ENCODE results near the gene MCM9.

The MCM9 gene

GRCh38 chr6:118895859-118896258 lies 39.1 kb downstream of the MCM9 start:
- Histone ChIP-seq H3K79me1 (ENCODE audit: low read length) (peaks cover 2% of the 10 kb centered on the region), H3K27ac (ENCODE audit: low read depth, low read length) (no peak overlapping the region)

GRCh38 chr6:118895261-118895560 lies 39.7 kb downstream of the MCM9 start:
- no peak overlapping the region for H3K27ac ChIP-seq (ENCODE audit: low read depth, low read length)
- no peak overlapping the region for H2AK5ac ChIP-seq (ENCODE audit: low read length)
- H3K56ac ChIP-seq (ENCODE audit: low read length): peak overlapping the region; percentile 97
- peaks cover 6% of the 10 kb centered on the region for H3K4me1 ChIP-seq (ENCODE audit: control insufficient read depth, low read depth, low read length)
- H4K8ac ChIP-seq (ENCODE audit: low read depth, low read length): no peak overlapping the region
- H3K79me2 ChIP-seq (ENCODE audit: control insufficient read depth, insufficient read depth, low read length): peaks cover 45% of the 10 kb centered on the region
- H3K79me1 ChIP-seq (ENCODE audit: low read length): peaks cover 2% of the 10 kb centered on the region
- H3K27me3 ChIP-seq (ENCODE audit: insufficient read depth, low read length, poor library complexity): no peaks in the 10 kb centered on the region
- peak overlapping the region; percentile 95 for H3K9ac ChIP-seq (ENCODE audit: low read length)
- H3K4me2 ChIP-seq (ENCODE audit: low read length): no peak overlapping the region
- no peak overlapping the region for H3K23ac ChIP-seq (ENCODE audit: low read length)
- peak overlapping the region; percentile 94 for H3K4me3 ChIP-seq (ENCODE audit: low read length)
- peak overlapping the region; percentile 64 for H3K18ac ChIP-seq (ENCODE audit: low read length)
- no CpG with 5 or more reads among the region's 11 CpGs for WGBS (ENCODE audit: extremely low coverage, insufficient coverage, low lambda C conversion rate)
- H3K36me3 ChIP-seq (ENCODE audit: control insufficient read depth, insufficient read depth, low read length): no peaks in the 10 kb centered on the region
- no peak overlapping the region for H2BK15ac ChIP-seq (replicated peaks; ENCODE audit: low read depth)
- H2BK5ac ChIP-seq (ENCODE audit: low read length): no peak overlapping the region
- H2BK120ac ChIP-seq (ENCODE audit: low read depth, low read length): no peak overlapping the region
- H4K5ac ChIP-seq (ENCODE audit: low read length): no peak overlapping the region
- DNase-seq: no peak
- peak overlapping the region; percentile 76 for H3K4ac ChIP-seq (ENCODE audit: low read depth, low read length)

More at GRCh38 chr6:118895859-118896258, 39.1 kb downstream of the MCM9 start:
- WGBS (ENCODE audit: extremely low coverage, insufficient coverage, low lambda C conversion rate): no CpG with 5 or more reads among the region's 2 CpGs
- Histone ChIP-seq H3K27me3 (ENCODE audit: insufficient read depth, low read length, poor library complexity) (no peaks in the 10 kb centered on the region), H3K23ac (ENCODE audit: low read length) (no peak overlapping the region), H3K36me3 (ENCODE audit: control insufficient read depth, insufficient read depth, low read length) (no peaks in the 10 kb centered on the region), H3K4me2 (ENCODE audit: low read length) (no peak overlapping the region), H3K56ac (ENCODE audit: low read length) (no peak overlapping the region), H3K4ac (ENCODE audit: low read depth, low read length) (no peak overlapping the region), H3K18ac (ENCODE audit: low read length) (no peak overlapping the region), H2BK5ac (ENCODE audit: low read length) (no peak overlapping the region), H4K8ac (ENCODE audit: low read depth, low read length) (no peak overlapping the region), H3K9ac (ENCODE audit: low read length) (peak overlapping the region; percentile 74), H3K4me1 (ENCODE audit: control insufficient read depth, low read depth, low read length) (peaks cover 6% of the 10 kb centered on the region), H4K5ac (ENCODE audit: low read length) (no peak overlapping the region), H2BK120ac (ENCODE audit: low read depth, low read length) (no peak overlapping the region), H2AK5ac (ENCODE audit: low read length) (no peak overlapping the region), H2BK15ac (replicated peaks; ENCODE audit: low read depth) (no peak overlapping the region), H3K79me2 (ENCODE audit: control insufficient read depth, insufficient read depth, low read length) (peaks cover 48% of the 10 kb centered on the region), H3K4me3 (ENCODE audit: low read length) (no peak overlapping the region)
- no peak for DNase-seq

GRCh38 chr6:118894425-118895260 lies 40.3 kb downstream of the MCM9 start:
- Histone ChIP-seq H3K4ac (ENCODE audit: low read depth, low read length) (peak overlapping the region; percentile 76), H3K4me2 (ENCODE audit: low read length) (peak overlapping the region; percentile 12), H2AK5ac (ENCODE audit: low read length) (no peak overlapping the region), H3K27ac (ENCODE audit: low read depth, low read length) (peak overlapping the region; percentile 87), H3K9ac (ENCODE audit: low read length) (peak overlapping the region; percentile 95), H2BK15ac (replicated peaks; ENCODE audit: low read depth) (no peak overlapping the region), H3K4me3 (ENCODE audit: low read length) (peak overlapping the region; percentile 94), H3K79me2 (ENCODE audit: control insufficient read depth, insufficient read depth, low read length) (peaks cover 40% of the 10 kb centered on the region), H3K36me3 (ENCODE audit: control insufficient read depth, insufficient read depth, low read length) (no peaks in the 10 kb centered on the region), H3K18ac (ENCODE audit: low read length) (peak overlapping the region; percentile 64), H3K23ac (ENCODE audit: low read length) (peak overlapping the region; percentile 83), H3K27me3 (ENCODE audit: insufficient read depth, low read length, poor library complexity) (no peaks in the 10 kb centered on the region), H3K4me1 (ENCODE audit: control insufficient read depth, low read depth, low read length) (peaks cover 6% of the 10 kb centered on the region), H3K56ac (ENCODE audit: low read length) (peak overlapping the region; percentile 97), H4K5ac (ENCODE audit: low read length) (no peak overlapping the region), H4K8ac (ENCODE audit: low read depth, low read length) (no peak overlapping the region), H2BK120ac (ENCODE audit: low read depth, low read length) (no peak overlapping the region), H2BK5ac (ENCODE audit: low read length) (peak overlapping the region; percentile 55), H3K79me1 (ENCODE audit: low read length) (peaks cover 2% of the 10 kb centered on the region)
- no CpG with 5 or more reads among the region's 102 CpGs for WGBS (ENCODE audit: extremely low coverage, insufficient coverage, low lambda C conversion rate)
- peak; percentile 65 for DNase-seq

GRCh38 chr6:118893807-118894424 lies 41.0 kb downstream of the MCM9 start, which contains the start of gene ASF1A:
ASF1A (plus strand) TSS chr6:118894152; CDS start chr6:118894414, 262 bp downstream.
- Histone ChIP-seq H2BK5ac (ENCODE audit: low read length) (peak within 1 kb of the TSS; percentile 71), H3K27me3 (ENCODE audit: insufficient read depth, low read length, poor library complexity) (no peaks in the 10 kb centered on the region), H3K27ac (ENCODE audit: low read depth, low read length) (peak within 1 kb of the TSS; percentile 87), H3K36me3 (ENCODE audit: control insufficient read depth, insufficient read depth, low read length) (no peaks in the 10 kb centered on the region), H2BK15ac (replicated peaks; ENCODE audit: low read depth) (peak within 1 kb of the TSS; percentile 80), H2AK5ac (ENCODE audit: low read length) (no peak within 1 kb of the TSS), H3K4me3 (ENCODE audit: low read length) (peak within 1 kb of the TSS; percentile 94), H4K8ac (ENCODE audit: low read depth, low read length) (no peak within 1 kb of the TSS), H3K56ac (ENCODE audit: low read length) (peak within 1 kb of the TSS; percentile 97), H3K23ac (ENCODE audit: low read length) (peak within 1 kb of the TSS; percentile 83), H3K4ac (ENCODE audit: low read depth, low read length) (peak within 1 kb of the TSS; percentile 91), H4K5ac (ENCODE audit: low read length) (peak within 1 kb of the TSS; percentile 71), H2BK120ac (ENCODE audit: low read depth, low read length) (no peak within 1 kb of the TSS), H3K18ac (ENCODE audit: low read length) (peak within 1 kb of the TSS; percentile 97), H3K9ac (ENCODE audit: low read length) (peak within 1 kb of the TSS; percentile 95), H3K4me2 (ENCODE audit: low read length) (peak within 1 kb of the TSS; percentile 88), H3K4me1 (ENCODE audit: control insufficient read depth, low read depth, low read length) (peaks cover 6% of the 10 kb centered on the region), H3K79me2 (ENCODE audit: control insufficient read depth, insufficient read depth, low read length) (peaks cover 33% of the 10 kb centered on the region), H3K79me1 (ENCODE audit: low read length) (peaks cover 2% of the 10 kb centered on the region)
- WGBS (ENCODE audit: extremely low coverage, insufficient coverage, low lambda C conversion rate): no CpG with 5 or more reads among the region's 51 CpGs
- DNase-seq: peak; percentile 99

GRCh38 chr6:118893064-118893806 lies 41.7 kb downstream of the MCM9 start:
- Histone ChIP-seq H3K23ac (ENCODE audit: low read length) (no peak overlapping the region), H3K79me1 (ENCODE audit: low read length) (peaks cover 2% of the 10 kb centered on the region), H3K4me3 (ENCODE audit: low read length) (peak overlapping the region; percentile 82), H3K56ac (ENCODE audit: low read length) (peak overlapping the region; percentile 94), H3K4me2 (ENCODE audit: low read length) (peak overlapping the region; percentile 88), H4K5ac (ENCODE audit: low read length) (peak overlapping the region; percentile 71), H2BK5ac (ENCODE audit: low read length) (peak overlapping the region; percentile 71), H3K79me2 (ENCODE audit: control insufficient read depth, insufficient read depth, low read length) (peaks cover 28% of the 10 kb centered on the region), H2AK5ac (ENCODE audit: low read length) (no peak overlapping the region), H3K18ac (ENCODE audit: low read length) (peak overlapping the region; percentile 97), H3K27me3 (ENCODE audit: insufficient read depth, low read length, poor library complexity) (no peaks in the 10 kb centered on the region), H2BK15ac (replicated peaks; ENCODE audit: low read depth) (peak overlapping the region; percentile 80), H3K4ac (ENCODE audit: low read depth, low read length) (peak overlapping the region; percentile 91), H3K36me3 (ENCODE audit: control insufficient read depth, insufficient read depth, low read length) (no peaks in the 10 kb centered on the region), H3K9ac (ENCODE audit: low read length) (peak overlapping the region; percentile 90), H2BK120ac (ENCODE audit: low read depth, low read length) (no peak overlapping the region), H4K8ac (ENCODE audit: low read depth, low read length) (no peak overlapping the region), H3K27ac (ENCODE audit: low read depth, low read length) (peak overlapping the region; percentile 81), H3K4me1 (ENCODE audit: control insufficient read depth, low read depth, low read length) (peaks cover 6% of the 10 kb centered on the region)
- WGBS (ENCODE audit: extremely low coverage, insufficient coverage, low lambda C conversion rate): no CpG with 5 or more reads among the region's 18 CpGs
- DNase-seq: peak; percentile 86

Data from mesendoderm (in vitro differentiated cells).